Measurements from ENCODE around the gene HLA-F.

Gene HLA-F

GRCh38 chr6:29764422-29765196 lies 41.4 kb downstream of the HLA-F start:
- DNase-seq = no peak

- DNase-seq = no peak
These were observed 46.1 kb downstream of the HLA-F start for GRCh38 chr6:29769336-29769735.

- no peak for DNase-seq
These were observed 47.1 kb downstream of the HLA-F start for GRCh38 chr6:29770306-29770705.

- DNase-seq = no peak
These were observed 53.5 kb downstream of the HLA-F start for GRCh38 chr6:29776684-29777083.

Measured in cortex of kidney (tissue), 1 donor.